Right renal cortex interstitium (tissue), 3 donors: ENCODE measurements around the gene SYMPK. TPM values are rescaled to one million over a fixed set of nuclear protein-coding genes. Genes with fewer than 3 reads are reported as not detected.

Source experiments
- DNase-seq, 3 donors: peaks; one replicate each; pipeline ENCODE4 v3.0.0-alpha.2; 2013; ENCODE audit warnings: low read depth in 3 of 3, low spot score in 2 of 3
- polyA plus RNA-seq, 3 donors: library from polyadenylated mRNA; unstranded; fragments of 120-200 nt; gene quantifications; one replicate each; pipeline ENCODE4 v1.2.1, GENCODE V29; 2013; ENCODE audit not compliant: insufficient read length in 3 of 3

Gene SYMPK
- polyA plus RNA-seq, 3 donors = 53.8 to 64.9 (median 54.5) TPM

- DNase-seq = no peak
Measured at GRCh38 chr19:45785097-45785496, 77.8 kb downstream of the SYMPK start.

GRCh38 chr19:45784096-45784495 is 78.9 kb downstream of the SYMPK start:
- DNase-seq = no peak

GRCh38 chr19:45782820-45783785 is 79.8 kb downstream of the SYMPK start:
- no peak for DNase-seq

GRCh38 chr19:45782162-45782691 is 80.7 kb downstream of the SYMPK start, which contains the start of gene DMPK:
Gene DMPK, minus strand, starts transcription at chr19:45782490. Its CDS starts 138 bp downstream, at chr19:45782352.
- no peak for DNase-seq

- DNase-seq = no peak
Measured at GRCh38 chr19:45781214-45782161, 81.5 kb downstream of the SYMPK start.

GRCh38 chr19:45780448-45781213 is 82.3 kb downstream of the SYMPK start:
- DNase-seq = no peak

- DNase-seq = no peak
Measured at GRCh38 chr19:45780146-45780447, 82.8 kb downstream of the SYMPK start.

- DNase-seq = peak in 2 of 3 donors; percentile 48 to 69
Measured at GRCh38 chr19:45779231-45780145, 83.5 kb downstream of the SYMPK start.

- no peak for DNase-seq
Measured at GRCh38 chr19:45778010-45778661, 84.8 kb downstream of the SYMPK start.

- no peak for DNase-seq
Measured at GRCh38 chr19:45777395-45777961, 85.5 kb downstream of the SYMPK start.

- no peak for DNase-seq
Measured at GRCh38 chr19:45774765-45775164, 88.2 kb downstream of the SYMPK start.

- no peak for DNase-seq
Measured at GRCh38 chr19:45773384-45773783, 89.6 kb downstream of the SYMPK start.

- DNase-seq = no peak
Measured at GRCh38 chr19:45772912-45773311, 90.0 kb downstream of the SYMPK start.

GRCh38 chr19:45772130-45772840 is 90.7 kb downstream of the SYMPK start:
- no peak for DNase-seq

GRCh38 chr19:45771311-45771933 is 91.5 kb downstream of the SYMPK start:
- no peak for DNase-seq

- DNase-seq = peak; percentile 82 to 91 (median 90)
Measured at GRCh38 chr19:45770192-45771101, 92.5 kb downstream of the SYMPK start.
